Measurements from ENCODE around the gene CERS5. TPM values are rescaled to one million over a fixed set of nuclear protein-coding genes. Genes with fewer than 3 reads are reported as not detected.
"Not testable (repeated sequence)": the region's sequence is repeated elsewhere in the genome, so short reads cannot be mapped to it uniquely, and the experiment has no call there.

CERS5 gene
- polyA plus RNA-seq, 1 donor, result 49.0 TPM

DNA sequence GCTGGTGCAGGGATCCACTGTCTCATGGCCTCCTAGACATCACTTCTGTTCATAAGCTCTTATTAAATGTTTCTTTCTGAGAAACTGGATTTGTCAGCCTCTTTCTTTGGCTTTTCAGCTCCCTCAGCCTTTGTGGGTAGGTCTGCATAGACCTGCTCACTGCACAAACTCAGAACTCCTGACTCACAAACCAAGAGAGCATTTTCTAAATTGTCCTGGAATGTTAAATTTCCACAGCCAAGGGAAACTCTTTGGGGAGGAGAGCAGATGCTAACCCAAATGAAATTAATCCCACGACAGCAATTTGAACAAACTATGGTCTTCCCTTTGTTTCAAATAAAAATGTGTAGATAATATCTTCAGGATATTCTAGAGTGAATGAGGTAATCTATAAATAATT lies 19.5 kb upstream of the CERS5 start:
- no peak for DNase-seq

DNA sequence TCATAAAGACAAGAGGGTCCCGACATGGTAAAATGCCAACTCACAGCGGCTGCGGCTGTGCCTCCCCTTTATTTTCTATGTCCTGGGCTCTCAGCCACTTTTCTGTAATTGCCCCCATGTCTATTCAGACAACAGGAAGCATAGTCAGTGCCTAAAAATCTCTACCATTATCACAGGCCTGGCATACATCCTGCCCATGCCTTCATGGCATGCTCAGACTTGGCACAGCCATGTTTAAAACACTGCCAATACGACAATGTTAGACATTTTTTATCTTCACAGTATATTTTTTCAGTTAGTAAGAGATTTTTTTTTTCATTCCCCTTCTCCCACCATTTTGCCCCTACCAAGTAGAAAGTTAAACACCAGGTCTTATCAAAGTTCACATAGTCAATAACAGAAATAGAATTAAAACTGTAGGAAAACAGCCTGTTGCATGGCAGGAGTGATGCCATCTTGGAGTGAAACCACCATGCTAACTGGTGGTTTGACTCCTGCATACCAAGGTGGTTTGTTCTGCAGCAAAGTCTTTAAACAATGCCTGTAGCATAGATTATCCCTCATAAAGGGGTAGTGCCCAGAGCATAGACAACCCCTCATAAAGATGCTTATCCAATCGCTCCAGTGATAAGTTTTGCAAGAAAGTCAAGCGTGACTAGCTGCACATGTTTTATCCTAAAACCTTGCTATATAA lies 18.9 kb upstream of the CERS5 start:
- DNase-seq, result no peak

DNA sequence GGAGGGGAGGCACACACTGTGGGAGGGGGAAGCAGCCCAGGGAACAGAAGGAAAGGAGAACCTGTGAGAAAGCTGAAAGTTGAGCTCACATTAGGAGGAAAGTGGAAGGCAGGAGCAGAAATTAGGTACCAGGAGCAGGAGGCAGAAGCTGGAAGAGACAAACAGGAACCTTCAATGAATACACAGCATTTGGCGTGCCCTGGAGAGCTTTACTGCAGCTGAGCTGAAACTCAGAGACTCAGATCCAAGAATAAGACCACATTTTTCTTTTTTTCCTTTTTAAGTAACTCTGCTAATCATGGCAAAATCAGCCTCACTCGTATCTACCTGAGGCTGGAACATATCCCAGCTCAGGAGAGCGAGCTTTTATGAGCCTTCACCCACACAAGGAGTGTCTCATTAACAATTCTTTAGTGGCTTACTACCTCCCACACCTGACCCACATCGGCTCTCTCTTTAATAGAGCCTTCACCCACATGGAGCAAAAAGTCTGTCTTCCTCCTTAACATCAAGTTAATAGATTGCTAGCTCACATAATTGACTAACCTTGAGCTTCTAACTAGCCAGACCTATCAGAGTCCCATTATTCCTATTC lies 18.2 kb upstream of the CERS5 start:
- no peak for DNase-seq

DNA sequence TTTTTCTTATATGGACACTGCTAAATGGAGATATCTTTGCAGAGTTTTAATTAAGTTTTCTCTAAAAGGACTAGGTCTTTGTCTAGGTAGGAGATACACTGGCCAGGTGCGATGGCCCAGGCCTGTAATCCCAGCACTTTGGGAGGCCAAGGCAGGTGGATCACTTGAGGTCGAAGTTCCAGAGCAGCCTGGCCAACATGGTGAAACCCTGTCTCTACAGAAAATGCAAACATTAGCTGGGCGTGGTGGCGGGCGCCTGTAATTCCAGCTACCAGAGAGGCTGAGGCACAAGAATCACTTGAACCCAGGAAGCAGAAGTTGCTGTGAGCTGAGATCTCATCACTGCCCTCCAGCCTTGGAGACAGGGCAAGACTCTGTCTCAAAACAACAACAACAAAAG lies 17.1 kb upstream of the CERS5 start:
- DNase-seq, result no peak

DNA sequence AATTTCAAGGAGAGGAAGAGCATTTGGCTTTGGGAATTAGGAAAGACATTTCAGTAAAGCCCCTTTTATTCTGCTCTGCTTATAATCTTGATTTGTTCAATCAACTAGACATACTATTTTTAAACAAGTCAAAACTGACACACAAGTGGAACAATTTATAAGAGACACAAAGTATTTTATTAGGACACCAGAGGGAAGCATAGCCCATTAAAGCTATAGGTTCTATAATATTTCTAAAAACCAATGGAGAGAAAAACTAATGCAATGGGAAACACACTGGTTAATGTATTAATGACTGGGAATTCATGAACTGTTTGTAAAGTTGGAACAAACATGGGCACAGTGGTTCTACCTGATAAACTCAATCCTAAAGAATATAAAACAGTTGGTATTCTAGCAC lies 15.3 kb upstream of the CERS5 start:
- DNase-seq, result no peak

DNA sequence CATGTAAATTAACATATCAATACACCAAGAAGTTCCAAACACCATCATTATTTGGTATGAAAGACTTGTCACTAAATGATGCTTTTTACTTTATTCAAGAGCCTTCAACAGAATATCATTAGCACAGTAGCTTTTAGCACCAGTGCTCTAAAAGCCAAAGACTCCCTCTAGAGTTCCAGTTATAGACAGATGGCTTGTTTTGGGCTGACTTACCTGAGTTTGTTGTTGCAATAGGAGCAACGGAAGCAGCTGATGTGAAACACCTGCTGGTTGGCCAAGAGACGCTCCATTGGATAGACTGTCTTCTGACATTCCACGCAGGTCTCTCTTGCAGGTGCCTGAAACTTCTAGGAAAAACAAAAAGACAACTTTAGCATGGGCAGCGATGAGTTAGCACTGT lies 14.5 kb upstream of the CERS5 start:
- no peak for DNase-seq

DNA sequence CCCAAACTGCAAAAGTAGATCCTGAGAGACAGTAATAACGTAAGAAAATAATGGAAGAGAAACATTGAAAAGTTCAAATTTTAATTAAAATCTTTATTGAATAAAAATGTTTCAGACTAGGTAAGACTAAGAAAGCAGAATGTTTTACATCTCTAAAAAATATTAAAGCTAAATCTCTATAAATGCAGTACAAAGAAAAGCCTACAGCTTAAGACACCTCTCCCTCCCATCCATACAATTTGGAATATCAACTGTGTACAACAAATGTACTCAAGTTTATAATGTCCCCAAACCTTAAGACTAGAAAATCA lies 8.5 kb upstream of the CERS5 start:
- DNase-seq, result no peak

DNA sequence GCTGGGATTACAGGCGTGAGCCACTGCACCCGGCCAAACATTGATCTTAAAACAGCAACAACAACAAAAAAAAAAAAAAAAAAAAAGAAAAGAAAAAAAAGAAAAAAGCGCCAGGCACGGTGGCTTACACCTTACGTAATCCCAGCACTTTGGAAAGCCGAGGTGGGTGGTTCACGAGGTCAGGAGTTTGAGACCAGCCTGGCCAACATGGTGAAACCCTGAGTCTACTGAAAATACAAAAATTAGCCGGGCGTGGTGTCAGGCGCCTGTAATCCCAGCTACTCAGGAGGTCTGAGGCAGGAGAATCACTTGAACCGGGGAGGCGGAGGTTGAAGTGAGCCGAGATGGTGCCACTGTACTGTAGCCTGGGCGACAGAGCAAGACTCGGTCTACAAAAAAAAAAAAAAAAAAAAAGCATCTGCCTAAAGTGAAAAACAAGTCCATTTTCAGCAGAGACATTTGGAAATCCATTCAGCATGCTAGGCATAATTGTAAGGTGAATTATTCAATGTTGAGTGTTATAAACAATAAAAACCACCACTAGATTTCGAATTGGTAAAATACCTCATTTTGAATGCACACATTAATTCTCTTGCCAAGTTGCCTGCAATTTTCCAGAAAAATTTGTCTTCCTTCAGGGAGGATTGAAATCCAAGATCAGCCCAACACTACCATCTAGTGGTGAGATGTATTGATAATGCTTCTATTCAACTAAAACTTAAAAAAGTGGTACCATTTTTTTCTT lies 8.0 kb upstream of the CERS5 start:
- peak; percentile 87 for DNase-seq

DNA sequence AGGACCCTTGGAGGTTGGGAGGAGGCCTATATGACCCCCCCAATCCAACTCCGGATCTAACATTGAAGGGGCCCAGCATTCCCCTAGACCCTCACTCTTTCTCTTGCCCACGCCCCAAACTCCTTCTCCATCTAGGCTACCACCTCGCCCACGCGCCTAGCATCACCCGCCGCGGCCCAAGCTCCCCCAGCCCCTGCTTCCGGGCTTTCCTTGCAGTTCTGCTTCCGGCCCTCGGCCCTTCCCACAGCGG lies 445 bp downstream of the CERS5 start:
- no peak for DNase-seq

DNA sequence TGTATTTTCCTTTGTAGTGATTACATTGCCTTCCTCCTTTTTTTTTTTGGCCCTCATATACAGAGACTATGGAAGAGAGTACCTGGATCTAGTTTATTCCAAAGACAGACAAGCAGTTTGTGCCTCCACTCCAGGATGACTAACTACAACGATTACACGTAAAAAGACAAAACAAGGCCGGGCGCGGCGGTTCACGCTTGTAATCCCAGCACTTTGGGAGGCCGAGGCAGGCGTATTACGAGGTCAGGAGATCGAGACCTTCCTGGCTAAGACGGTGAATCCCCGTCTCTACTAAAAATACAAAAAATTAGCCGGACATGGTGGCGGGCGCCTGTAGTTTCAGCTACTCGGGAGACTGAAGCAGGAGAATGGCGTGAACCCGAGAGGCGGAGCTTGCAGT lies 2.2 kb downstream of the CERS5 start:
- DNase-seq, result no peak

DNA sequence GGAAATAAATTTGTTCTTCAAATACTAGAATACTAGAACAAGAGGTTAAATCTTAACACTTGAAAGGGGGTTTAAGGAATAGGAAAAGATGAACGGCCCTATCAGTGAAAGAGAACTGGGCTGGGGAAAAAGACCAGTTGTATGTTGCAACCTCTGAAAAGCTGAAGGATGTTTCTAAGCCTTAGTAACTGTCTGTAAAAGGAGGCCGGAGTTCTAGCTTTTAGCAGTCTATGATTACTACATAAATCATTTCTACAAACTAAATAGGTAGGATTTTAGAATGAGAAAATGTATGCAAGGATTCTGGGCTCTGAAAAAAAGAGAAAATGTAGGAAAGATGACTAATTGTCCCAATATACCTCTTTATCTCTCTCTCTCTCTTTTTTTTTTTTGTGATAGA lies 4.9 kb downstream of the CERS5 start:
- DNase-seq, result no peak

DNA sequence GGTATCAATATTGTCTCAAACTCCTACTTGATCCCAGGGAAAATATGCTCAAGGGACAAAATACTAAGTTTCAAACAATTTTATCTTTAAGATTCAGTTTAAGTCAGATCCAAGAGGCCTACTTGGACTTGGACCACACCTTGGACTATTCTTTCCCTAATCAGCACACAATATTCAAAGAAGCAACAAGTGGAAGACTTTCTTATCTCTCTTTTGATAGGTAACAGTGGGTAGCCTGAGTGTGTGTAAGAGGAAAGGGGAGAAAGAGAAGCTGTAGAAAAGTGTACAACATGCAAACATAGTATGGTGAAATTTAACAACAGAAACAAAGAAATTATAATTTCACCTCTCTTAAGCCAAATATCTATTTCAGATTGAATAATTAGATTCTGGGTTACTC lies 6.5 kb downstream of the CERS5 start:
- DNase-seq, result no peak

DNA sequence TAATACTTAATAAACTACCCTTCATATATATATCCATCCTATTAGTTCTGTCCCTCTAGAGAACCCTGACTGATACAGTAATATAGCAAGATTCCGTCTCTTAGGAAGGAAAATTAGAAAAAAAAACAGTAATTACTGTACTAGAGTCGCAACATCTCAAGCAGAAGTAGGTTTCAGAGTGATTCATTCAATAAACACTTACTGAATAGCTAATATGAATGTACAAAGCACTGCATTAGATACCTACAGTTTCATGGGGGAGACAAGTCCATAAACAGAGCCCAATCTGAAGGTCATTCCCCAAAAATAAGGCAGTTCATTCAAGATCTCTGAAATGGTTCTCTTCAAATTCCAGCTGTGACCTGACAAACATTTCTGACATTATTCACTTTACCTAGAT lies 9.9 kb downstream of the CERS5 start:
- no peak for DNase-seq

DNA sequence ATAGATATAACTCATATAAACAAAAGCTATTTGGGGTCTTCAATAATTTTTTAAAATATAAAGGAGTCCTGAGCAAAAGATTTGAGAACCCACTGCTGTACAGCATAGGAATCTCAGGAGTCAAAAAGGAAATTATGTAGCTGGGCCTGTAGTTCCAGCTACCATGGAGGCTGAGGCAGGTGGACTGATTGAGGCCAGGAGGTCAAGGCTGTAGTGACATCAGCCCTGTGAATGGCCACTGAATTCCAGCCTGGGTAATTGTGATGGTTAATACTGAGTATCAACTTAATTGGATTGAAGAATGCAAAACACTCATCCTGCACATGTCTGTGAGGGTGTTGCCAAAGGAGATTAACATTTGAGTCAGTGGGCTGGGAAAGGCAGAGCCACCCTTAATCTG lies 10.5 kb downstream of the CERS5 start:
- no peak for DNase-seq

DNA sequence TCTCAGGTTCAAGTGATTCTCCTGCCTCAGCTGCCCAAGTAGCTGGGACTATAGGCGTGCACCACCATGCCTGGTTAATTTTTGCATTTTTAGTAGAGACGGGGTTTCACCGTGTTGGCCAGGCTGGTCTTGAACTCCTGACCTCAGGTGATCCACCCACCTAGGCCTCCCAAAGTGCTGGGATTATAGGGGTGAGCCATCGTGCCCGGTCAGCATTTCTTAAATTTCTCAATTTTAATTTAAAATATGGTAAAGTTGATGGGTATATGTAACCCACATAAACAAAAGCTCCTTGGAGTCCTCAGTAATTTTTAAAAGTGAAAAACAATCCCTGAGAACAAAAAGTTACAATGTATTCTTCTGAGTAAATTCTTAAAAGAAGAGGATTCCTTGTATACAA lies 12.2 kb downstream of the CERS5 start:
- not testable (repeated sequence) for DNase-seq

DNA sequence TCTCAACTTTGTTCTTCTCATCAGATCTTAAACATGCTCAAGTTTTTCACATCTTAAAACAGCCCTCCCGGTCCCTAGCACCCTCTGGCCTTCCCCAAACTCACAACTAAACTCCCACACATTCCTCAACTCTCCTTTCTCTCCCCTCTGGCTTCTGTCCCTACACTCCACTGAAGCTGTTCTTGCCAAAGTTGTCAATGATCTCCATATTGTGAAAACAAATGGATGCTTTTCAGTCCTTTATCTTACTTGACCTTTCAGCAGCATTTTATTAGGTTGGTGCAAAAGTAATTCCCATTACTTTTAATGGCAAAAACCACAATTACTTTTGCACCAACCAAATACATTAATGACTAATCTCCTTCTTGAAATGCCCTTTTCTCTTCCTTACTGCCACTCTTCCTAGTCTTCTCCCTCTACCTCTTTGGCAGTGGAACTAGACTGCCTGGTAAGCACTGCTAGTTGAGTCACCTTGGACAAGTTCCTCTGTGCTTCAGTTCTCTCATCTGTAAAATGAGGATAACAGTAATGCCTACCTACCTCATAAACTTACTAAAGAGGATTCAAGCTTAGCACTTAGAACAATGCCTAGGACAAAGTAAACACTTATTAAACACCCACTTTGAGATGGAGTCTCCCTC lies 16.0 kb downstream of the CERS5 start:
- DNase-seq, result no peak

DNA sequence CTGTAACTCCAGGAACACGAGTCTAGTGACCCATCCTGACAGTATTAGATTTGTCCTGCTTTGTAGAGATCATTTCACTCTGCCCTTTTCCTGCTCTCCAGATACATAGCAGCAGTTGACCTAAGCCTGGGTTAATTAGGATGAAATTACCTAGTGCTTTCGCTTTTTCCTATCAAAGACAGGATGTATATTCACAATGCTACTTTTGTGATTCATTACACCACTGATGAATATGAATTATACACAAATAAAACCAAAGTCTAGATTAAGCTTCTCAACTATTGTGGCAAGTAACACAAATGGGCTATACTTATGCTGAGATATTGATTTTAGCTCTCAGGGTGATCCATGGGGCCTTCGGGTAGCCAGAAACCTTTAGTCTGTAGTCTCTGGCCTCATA lies 17.9 kb downstream of the CERS5 start:
- DNase-seq, result no peak

DNA sequence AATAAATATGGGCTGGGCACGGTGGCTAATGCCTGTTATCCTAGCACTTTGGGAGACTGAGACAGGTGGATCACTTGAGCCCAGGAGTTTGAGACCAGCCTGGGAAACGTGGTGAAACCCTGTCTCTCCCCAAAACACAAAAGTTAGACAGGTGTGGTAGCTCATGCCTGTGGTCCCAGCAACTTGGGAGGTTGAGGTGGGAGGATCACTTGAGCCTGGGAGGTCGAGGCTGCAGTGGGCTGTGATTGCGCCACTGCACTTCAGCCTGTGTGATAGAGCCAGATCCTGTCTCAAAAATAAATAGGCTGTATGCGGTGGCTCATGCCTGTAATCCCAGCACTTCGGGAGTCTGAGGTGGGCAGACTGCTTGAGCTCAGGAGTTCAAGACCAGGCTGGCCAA lies 19.2 kb downstream of the CERS5 start:
- not testable (repeated sequence) for DNase-seq

DNA sequence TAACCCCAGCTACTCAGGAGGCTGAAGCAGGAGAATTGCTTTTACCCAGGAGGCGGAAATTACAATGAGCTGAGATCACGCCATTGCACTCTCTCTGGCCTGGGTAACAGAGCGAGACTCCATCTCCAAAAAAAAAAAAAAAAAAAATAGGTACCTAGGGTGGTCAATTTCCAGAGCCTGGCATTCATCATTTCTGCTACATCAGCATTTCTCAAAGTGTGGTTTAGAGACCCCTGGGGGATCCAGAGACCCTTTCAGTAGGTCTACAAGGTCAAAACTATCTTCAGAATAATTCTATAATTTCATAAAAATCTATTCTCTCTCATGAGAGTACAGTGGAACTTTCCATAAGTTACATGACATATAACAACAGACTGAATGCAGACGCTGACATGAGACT lies 19.9 kb downstream of the CERS5 start:
- DNase-seq, result no peak

DNA sequence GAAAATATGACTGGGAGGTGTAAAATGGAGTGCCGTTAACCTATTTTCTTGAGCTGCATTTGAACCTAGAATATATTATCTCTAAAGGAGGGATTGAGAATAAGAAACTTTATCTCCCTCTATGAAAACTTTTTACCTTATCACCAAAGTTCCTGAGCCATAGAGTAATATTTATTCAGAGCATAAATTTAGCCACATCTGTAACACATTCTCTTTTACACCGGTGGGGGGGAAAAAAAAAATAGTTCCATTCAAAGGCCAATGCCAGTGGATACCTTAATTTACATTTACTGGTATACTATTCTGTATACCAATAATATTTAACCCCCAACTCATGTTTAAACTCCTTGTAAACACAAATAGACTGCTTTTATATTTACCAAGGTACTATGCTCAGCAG lies 21.7 kb downstream of the CERS5 start:
- no peak for DNase-seq

DNA sequence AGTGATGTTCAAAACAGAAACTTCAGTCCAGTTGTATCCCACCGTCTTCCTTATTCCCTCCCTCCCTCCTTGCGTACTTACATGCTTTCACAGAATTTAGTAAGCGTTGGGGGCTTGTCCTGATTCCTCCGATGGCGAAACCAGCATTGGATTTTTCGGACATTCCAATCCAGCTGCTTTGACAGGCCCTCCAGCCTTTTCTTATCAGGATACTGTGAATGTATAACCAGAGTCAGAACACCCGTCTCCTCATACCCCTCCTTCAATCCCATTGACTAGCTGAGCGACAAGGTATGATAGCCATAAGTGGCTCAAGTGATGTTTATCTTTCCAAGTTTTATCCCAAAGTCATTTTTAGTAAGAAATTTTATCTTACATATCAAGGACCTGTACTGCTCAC lies 24.2 kb downstream of the CERS5 start:
- no peak for DNase-seq

DNA sequence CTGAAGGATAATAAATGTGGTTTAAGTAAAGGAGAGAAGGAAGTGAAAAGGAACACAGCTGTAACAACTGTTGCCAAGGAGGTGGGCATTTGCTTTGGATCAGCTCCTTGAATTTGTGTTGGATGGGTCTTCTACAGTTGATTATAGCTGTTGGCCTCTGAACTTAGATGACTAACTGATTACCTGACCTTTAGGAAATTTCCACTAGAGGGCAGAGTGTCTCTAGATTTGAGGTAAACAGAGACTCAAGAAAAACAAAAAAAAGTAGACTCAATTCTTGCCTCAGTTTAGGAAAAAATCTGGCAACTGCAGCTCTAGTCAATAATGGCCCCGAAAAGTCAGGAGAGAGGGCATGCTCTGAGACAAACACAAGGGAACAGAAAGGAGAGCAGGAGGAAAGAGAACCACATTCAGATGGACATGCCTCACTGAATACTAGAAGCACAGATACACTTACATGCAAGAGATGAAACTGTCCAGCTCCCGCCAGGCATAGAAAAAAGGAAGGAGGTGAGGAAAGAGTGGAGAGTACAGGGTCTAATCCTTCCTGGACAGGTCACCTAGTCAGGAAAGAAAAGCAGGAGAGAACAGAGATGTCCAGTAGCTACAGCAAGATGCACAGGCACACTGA lies 34.5 kb downstream of the CERS5 start:
- peak; percentile 32 for DNase-seq

DNA sequence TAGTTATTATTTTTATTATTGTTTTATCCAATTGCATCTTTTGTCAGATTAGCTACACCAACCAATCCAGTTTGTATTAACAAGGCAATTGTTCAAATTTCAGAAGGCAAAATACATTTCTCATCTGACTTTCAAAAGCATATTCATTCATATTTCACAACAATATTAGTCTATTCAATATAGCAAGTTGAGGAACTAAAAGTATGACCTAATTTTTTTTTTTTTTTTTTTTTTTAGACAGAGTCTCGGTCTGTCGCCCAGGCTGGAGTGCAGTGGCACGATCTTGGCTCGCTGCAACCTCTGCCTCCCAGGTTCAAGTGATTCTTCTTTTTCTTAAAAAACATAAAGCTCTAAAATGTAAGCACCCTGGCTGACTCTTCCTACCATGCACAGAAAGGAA lies 37.9 kb downstream of the CERS5 start:
- no peak for DNase-seq

DNA sequence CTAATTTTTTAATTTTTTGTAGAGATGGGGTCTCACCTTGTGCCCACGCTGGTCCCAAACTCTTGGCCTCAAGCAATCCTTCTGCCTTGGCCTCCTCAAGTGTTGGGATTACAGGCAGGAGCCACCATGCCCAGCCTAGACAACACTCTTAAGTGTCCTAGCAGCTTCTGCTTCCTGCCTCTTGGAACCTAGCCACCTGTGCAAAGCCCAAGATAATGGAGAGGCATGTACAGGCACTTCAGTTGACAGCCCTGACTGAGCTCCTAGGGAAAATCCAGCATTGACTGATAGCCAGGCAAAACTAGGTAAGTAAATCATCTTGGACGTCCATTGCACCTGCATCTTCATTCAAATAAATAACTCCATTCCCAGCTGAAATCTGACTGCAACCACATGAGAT lies 39.6 kb downstream of the CERS5 start:
- no peak for DNase-seq

All from hindlimb muscle (tissue), 1 donor.